CD14-positive monocyte (primary cell): ENCODE results near the gene ADAMTS4. TPM values are rescaled to one million over a fixed set of nuclear protein-coding genes. Genes with fewer than 3 reads are reported as not detected.
A peak's percentile ranks its signal among the peaks of the same experiment; 100 is the strongest.

Experiments
- DNase-seq, 3 donors: peaks; one replicate each; pipeline ENCODE4 v3.0.0-alpha.2; 2011 to 2022
- H2AFZ ChIP-seq: 2 replicates; pipeline ENCODE4 v1.6.0; 2012; ENCODE audit warnings: mild to moderate bottlenecking, low read depth, low read length, inconsistent platforms; ENCODE audit not compliant: insufficient read depth, poor library complexity, severe bottlenecking
- H3K27ac ChIP-seq, 2 donors: 1 replicate in 1 of 2; 2 replicates in 1 of 2; pipeline ENCODE4 v1.5.1; 2012 to 2013; ENCODE audit warnings: low read length in 2 of 2, control low read depth in 1 of 2, inconsistent platforms in 1 of 2, low read depth in 1 of 2, mild to moderate bottlenecking in 1 of 2
- H3K27me3 ChIP-seq, 2 donors: one replicate each; pipeline versions ENCODE4 v1.6.0 to v1.6.1; 2011 to 2013; ENCODE audit warnings: low read length in 2 of 2; ENCODE audit not compliant: control insufficient read depth in 2 of 2, insufficient read depth in 2 of 2
- H3K36me3 ChIP-seq, 2 donors: replicated peaks in 1 of 2; 1 replicate in 1 of 2; 2 replicates in 1 of 2; pipeline versions ENCODE4 v1.5.1 to v1.6.1; 2012 to 2013; ENCODE audit warnings: low read length in 2 of 2, control low read depth in 1 of 2, inconsistent platforms in 1 of 2, mild to moderate bottlenecking in 1 of 2; ENCODE audit not compliant: insufficient read depth in 2 of 2, control insufficient read depth in 1 of 2
- H3K4me1 ChIP-seq, 2 donors: 1 replicate in 1 of 2; 2 replicates in 1 of 2; pipeline versions ENCODE4 v1.5.1 to v1.6.1; 2012 to 2013; ENCODE audit warnings: low read length in 2 of 2, control low read depth in 1 of 2, inconsistent platforms in 1 of 2, mild to moderate bottlenecking in 1 of 2, moderate library complexity in 1 of 2; ENCODE audit not compliant: insufficient read depth in 2 of 2, control insufficient read depth in 1 of 2
- H3K4me2 ChIP-seq: replicated peaks from 2 replicates; pipeline ENCODE3; 2012; ENCODE audit warnings: low read length, moderate library complexity, mild to moderate bottlenecking; ENCODE audit not compliant: poor library complexity, severe bottlenecking; ENCODE audit errors: extremely low read depth
- H3K4me3 ChIP-seq, 3 experiments: fragments of 200-600 bp in 1 of 3; sonication (generic) in 1 of 3; replicated peaks in 1 of 3; 1 replicate in 2 of 3; 2 replicates in 1 of 3; pipeline ENCODE4 v1.5.1; 2011 to 2013; ENCODE audit warnings: low read length in 3 of 3, mild to moderate bottlenecking in 3 of 3, control low read depth in 2 of 3, low read depth in 2 of 3, inconsistent platforms in 1 of 3, moderate library complexity in 1 of 3
- H3K79me2 ChIP-seq: 2 replicates; pipeline ENCODE4 v1.6.0; 2012; ENCODE audit warnings: mild to moderate bottlenecking, control low read depth, inconsistent platforms, low read length, moderate library complexity; ENCODE audit not compliant: insufficient read depth
- H3K9ac ChIP-seq: 2 replicates; pipeline ENCODE4 v1.6.0; 2017; ENCODE audit warnings: low read length, mild to moderate bottlenecking; ENCODE audit not compliant: insufficient read depth, poor library complexity, severe bottlenecking
- H3K9me3 ChIP-seq, 2 donors: replicated peaks in 1 of 2; 1 replicate in 1 of 2; 2 replicates in 1 of 2; pipeline versions ENCODE4 v1.5.1 to v1.6.1; 2012 to 2013; ENCODE audit warnings: low read length in 2 of 2, control low read depth in 1 of 2; ENCODE audit not compliant: control insufficient read depth in 1 of 2, insufficient read depth in 1 of 2
- H4K20me1 ChIP-seq: 2 replicates; pipeline ENCODE4 v1.6.0; 2012; ENCODE audit warnings: mild to moderate bottlenecking, low read length, control low read depth, moderate library complexity; ENCODE audit not compliant: insufficient read depth
- H3K27ac Mint-ChIP-seq, 7 donors: one replicate each; pipeline ENCODE4 v1.8.0; 2020; ENCODE audit warnings: mild to moderate bottlenecking in 7 of 7, mixed read lengths in 7 of 7, moderate library complexity in 6 of 7, inconsistent platforms in 2 of 7
- H3K27me3 Mint-ChIP-seq, 3 donors: one replicate each; pipeline ENCODE4 v1.8.0; 2021 to 2022; ENCODE audit warnings: low read depth in 3 of 3, mild to moderate bottlenecking in 3 of 3, mixed read lengths in 3 of 3, moderate library complexity in 3 of 3, inconsistent platforms in 1 of 3
- H3K36me3 Mint-ChIP-seq, 2 donors: one replicate each; pipeline ENCODE4 v1.8.0; 2020; ENCODE audit warnings: mixed read lengths in 2 of 2, inconsistent platforms in 1 of 2, mild to moderate bottlenecking in 1 of 2
- H3K4me1 Mint-ChIP-seq: one replicate; pipeline ENCODE4 v1.8.0; 2020; ENCODE audit warnings: mild to moderate bottlenecking, mixed read lengths
- H3K4me3 Mint-ChIP-seq, 2 donors: one replicate each; pipeline ENCODE4 v1.8.0; 2020; ENCODE audit warnings: mild to moderate bottlenecking in 2 of 2, mixed read lengths in 2 of 2, moderate library complexity in 1 of 2
- H3K9me3 Mint-ChIP-seq, 7 donors: one replicate each; pipeline ENCODE4 v1.8.0; 2020 to 2022; ENCODE audit warnings: mixed read lengths in 7 of 7, mild to moderate bottlenecking in 6 of 7, moderate library complexity in 6 of 7, inconsistent platforms in 2 of 7
- CTCF ChIP-seq: fragments of 200-600 bp; IDR thresholded peaks from one replicate; pipeline ENCODE4 v1.8.0; 2022; ENCODE audit warnings: antibody characterized with exemption, mild to moderate bottlenecking
- WGBS: methylation state at CpG from one replicate; pipeline ENCODE4 v1.1.5; 2013; ENCODE audit warnings: missing lambda C conversion rate; ENCODE audit not compliant: insufficient coverage; 5-methylcytosine and 5-hydroxymethylcytosine counted together
- intact Hi-C, 2 donors: fragments of 100-400 bp; cut with micrococcal nuclease; formaldehyde crosslinking; loops; one replicate each; pipeline versions ENCODE4 v1.15.0 to v1.15.1; 2023
- polyA plus RNA-seq, 3 donors: library from polyadenylated mRNA; depleted of rRNA in 1 of 3; unstranded in 2 of 3; stranded (reverse) in 1 of 3; fragments of 300-500 nt in 2 of 3; fragments of >200 nt in 1 of 3; fragmentation: Illumina TruSeq in 2 of 3; gene quantifications; 1 replicate in 2 of 3; 2 replicates in 1 of 3; pipeline ENCODE4 v1.2.3, GENCODE V29; 2012 to 2021

The ADAMTS4 gene
- polyA plus RNA-seq, 3 donors, result 0.01 to 0.04 TPM; not detected in 1

DNA sequence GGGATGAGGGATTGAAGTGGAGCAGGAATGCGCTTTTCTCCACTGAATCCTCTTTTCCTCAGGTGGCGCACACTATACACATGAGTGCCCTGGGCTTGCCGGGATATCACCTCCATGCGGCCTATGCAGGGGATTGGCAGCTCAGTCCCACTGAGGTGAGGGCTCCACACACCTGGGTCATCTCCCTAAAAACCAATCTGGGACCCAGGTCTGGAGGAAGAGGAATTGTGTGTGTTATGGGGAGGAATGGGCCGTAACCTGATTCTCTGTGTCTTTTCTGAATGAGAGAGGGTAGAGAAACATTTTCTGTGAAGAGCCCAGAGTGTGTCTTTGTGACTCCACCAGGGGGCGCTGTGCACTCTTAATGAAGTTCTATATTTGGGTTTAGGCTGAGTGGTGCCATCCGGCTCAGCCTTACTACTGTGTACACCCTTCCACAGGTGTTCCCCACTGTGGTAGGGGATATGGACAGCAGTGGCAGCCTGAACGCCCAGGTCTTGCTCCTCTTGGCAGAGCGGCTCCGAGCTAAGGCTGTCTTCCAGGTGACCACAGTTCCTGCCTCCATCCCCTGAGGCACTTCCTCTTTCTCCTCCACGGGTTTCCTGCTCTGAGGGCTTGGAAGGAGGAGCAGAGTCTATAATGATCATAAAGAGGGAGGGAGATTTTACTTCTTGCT is 28.5 kb upstream of the ADAMTS4 start:
- H3K9ac ChIP-seq, result no peak overlapping the region
- peaks cover 0 to 5% (median 1%) of the 10 kb centered on the region in 3 donors for H3K27me3 Mint-ChIP-seq

DNA sequence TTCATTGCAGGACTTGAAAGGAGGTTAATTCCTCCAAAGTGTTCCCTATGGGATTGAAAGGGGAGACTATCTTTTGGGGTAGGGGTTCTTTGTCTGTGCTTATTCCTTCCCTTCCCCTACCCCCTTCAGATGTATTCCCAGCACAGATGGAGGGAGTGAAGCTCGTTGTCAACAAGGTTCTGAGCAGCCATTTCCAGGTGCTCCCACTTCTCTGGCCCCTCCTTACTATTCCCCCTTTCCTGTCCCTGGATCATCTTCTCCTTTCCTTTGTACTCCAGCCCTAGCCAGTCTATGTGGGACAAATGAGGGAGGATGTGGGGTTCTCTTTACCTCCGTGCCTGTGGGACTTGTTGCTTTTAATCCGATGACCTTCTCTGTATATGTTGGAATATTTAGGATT is 27.9 kb upstream of the ADAMTS4 start:
- no peak overlapping the region for H3K27ac ChIP-seq
- DNase-seq, result no peak
- H3K4me2 ChIP-seq, result peak overlapping the region; percentile 83
- H2AFZ ChIP-seq, result no peak overlapping the region
- H3K36me3 ChIP-seq, result peaks cover 25 to 55% of the 10 kb centered on the region in 2 donors
- Mint-ChIP-seq H3K9me3 (peaks cover 0 to 2% (median 0%) of the 10 kb centered on the region in 7 donors), H3K36me3 (peaks cover 50 to 54% of the 10 kb centered on the region in 2 donors), H3K27ac (peak overlapping the region in 5 of 7 donors; percentile 77 to 99 (median 92)), H3K27me3 (peaks cover 0 to 5% (median 1%) of the 10 kb centered on the region in 3 donors), H3K4me1 (peaks cover 60% of the 10 kb centered on the region), H3K4me3 (peak overlapping the region; percentile 95 to 98)
- no peak overlapping the region for H3K9ac ChIP-seq
- H3K79me2 ChIP-seq, result peaks cover 9% of the 10 kb centered on the region
- H3K4me1 ChIP-seq, result peaks cover 32 to 45% of the 10 kb centered on the region in 2 donors
- H3K4me3 ChIP-seq, result peak overlapping the region in 1 of 3 experiments; percentile 79
- peaks cover 23% of the 10 kb centered on the region for H4K20me1 ChIP-seq
- no peak for TF ChIP-seq CTCF
- H3K27me3 ChIP-seq, result no peaks in the 10 kb centered on the region
- H3K9me3 ChIP-seq, result no peaks in the 10 kb centered on the region
- WGBS, result 90% methylated on average over 2 of the region's 3 CpGs
- intact Hi-C loops, result loop anchor here in 1 of 2 donors (5.0 kb wide), 2 partner anchors 86 to 156 kb away; partner anchors contain the start of gene SDHC

More for the DNA sequence above, 28.5 kb upstream of the ADAMTS4 start:
- peaks cover 9% of the 10 kb centered on the region for H3K79me2 ChIP-seq
- Mint-ChIP-seq H3K4me3 (peak overlapping the region; percentile 66 to 72), H3K36me3 (peaks cover 45 to 48% of the 10 kb centered on the region in 2 donors), H3K27ac (peak overlapping the region; percentile 77 to 96 (median 90)), H3K4me1 (peaks cover 55% of the 10 kb centered on the region), H3K9me3 (peaks cover 0 to 2% (median 0%) of the 10 kb centered on the region in 7 donors)
- H4K20me1 ChIP-seq, result peaks cover 18% of the 10 kb centered on the region
- H2AFZ ChIP-seq, result peak overlapping the region; percentile 49
- intact Hi-C loops, result loop anchor here in 1 of 2 donors (5.0 kb wide), 2 partner anchors 85 to 155 kb away; partner anchors contain the start of gene SDHC
- DNase-seq, result peak; percentile 76 to 83 (median 81)
- peak overlapping the region; percentile 4 to 73 for H3K27ac ChIP-seq
- H3K4me1 ChIP-seq, result peaks cover 32 to 45% of the 10 kb centered on the region in 2 donors
- no peaks in the 10 kb centered on the region for H3K9me3 ChIP-seq
- peak overlapping the region; percentile 78 for H3K4me2 ChIP-seq
- 15% methylated on average over 4 of the region's 11 CpGs for WGBS
- H3K27me3 ChIP-seq, result no peaks in the 10 kb centered on the region
- peaks cover 25 to 50% of the 10 kb centered on the region in 2 donors for H3K36me3 ChIP-seq
- TF ChIP-seq CTCF, result peak; percentile 99
- peak overlapping the region; percentile 9 to 74 (median 25) for H3K4me3 ChIP-seq
